Activated T-cell treated with anti-CD3 and anti-CD28 coated beads, Interleukin-2, amount 50 U/mL, for 48 hours (primary cell): ENCODE results near the gene CCRL2.
"Not testable (repeated sequence)": the region's sequence is repeated elsewhere in the genome, so short reads cannot be mapped to it uniquely, and the experiment has no call there.

Source experiments
- DNase-seq, 2 experiments: peaks; one replicate each; pipeline ENCODE4 v3.0.0-alpha.2; 2020

The CCRL2 gene

DNA sequence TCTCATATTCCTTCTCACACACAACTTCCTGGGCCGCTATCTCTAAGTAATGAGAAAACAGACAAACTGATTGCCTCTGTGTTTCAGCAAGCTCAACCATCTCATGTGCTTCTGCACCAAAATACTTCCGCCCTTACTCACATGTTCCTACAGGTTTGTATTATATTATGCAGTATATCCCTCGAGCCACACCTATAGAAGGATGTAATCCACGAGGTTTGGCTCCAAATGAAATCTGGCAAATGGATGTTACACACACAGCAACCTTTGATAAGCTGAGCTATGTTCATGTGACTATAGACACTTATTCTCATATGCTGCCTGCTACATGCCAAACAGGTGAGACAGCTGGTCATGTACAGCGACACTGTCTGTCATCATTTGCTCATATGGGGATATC lies 22.6 kb downstream of the CCRL2 start:
- DNase-seq, result no peak

DNA sequence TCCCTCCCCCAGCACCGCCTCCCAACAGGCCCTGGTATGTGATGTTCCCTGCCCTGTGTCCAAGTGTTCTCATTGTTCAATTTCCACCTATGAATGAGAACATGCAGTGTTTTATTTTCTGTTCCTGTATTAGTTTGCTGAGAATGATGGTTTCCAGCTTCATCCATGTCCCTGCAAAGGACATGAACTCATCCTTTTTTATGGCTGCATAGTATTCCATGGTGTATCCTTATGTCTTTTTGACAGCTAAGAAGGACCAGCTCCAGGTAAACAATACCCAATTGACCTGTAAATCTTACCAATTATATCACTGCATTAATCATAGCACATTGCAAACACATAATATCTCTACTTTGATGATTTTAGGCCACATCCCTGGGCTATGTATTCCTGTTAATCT lies 23.8 kb downstream of the CCRL2 start:
- DNase-seq, result not testable (repeated sequence)

DNA sequence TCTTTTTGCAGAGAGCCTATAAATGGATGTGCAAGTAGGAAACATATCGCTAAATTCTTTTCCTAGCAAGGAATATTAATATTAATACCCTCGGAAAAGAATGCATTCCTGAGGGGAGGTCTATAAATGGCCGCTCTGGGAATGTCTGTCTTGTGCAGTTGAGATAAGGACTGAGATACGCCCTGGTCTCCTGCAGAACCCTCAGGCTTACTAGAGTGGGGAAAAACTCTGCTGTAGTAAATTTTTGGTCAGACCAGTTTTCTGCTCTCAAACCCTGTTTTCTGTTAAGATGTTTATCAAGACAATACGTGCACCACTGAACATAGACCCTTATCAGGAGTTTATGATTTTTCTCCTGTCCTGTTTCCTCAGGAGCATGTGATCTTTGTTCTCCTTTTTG lies 24.8 kb downstream of the CCRL2 start:
- DNase-seq, result not testable (repeated sequence)

DNA sequence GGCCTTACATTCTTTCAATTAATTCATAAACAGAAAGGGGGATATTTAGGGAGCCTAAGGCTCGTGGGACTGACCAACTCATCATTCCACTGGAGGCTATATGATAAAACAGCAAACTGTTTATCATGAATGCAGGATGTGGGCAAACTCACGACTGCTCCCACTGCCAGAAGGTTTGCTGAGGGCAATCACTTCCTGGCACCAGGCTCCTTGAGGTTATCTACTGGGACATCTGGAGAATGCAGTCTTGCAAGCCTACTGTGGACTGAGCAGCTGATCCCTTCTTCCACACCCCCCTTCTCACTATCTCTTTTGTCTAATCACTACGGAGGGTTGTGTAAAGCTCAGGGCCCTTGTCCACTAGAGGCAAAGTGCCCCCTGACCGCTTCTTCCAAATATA lies 26.1 kb downstream of the CCRL2 start:
- not testable (repeated sequence) for DNase-seq

DNA sequence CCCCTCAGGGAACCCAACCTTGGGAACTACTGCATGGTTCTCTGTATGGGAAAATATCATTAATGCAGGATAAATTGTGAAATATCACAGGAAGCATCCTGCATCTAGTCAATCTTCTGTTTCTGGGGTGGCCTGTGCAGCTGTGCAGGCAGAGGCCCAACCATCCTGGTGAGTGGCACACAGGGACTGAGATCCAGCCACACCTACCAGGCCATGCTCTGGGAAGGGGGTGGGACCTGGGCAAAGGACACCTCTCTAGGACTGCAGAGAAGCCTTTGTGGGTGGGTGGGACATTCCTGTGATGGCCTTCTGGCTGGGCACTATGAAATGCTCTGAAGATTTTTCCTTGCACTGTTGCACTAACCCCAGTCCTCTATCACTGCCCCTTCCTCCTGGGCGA lies 26.8 kb downstream of the CCRL2 start:
- no peak for DNase-seq

DNA sequence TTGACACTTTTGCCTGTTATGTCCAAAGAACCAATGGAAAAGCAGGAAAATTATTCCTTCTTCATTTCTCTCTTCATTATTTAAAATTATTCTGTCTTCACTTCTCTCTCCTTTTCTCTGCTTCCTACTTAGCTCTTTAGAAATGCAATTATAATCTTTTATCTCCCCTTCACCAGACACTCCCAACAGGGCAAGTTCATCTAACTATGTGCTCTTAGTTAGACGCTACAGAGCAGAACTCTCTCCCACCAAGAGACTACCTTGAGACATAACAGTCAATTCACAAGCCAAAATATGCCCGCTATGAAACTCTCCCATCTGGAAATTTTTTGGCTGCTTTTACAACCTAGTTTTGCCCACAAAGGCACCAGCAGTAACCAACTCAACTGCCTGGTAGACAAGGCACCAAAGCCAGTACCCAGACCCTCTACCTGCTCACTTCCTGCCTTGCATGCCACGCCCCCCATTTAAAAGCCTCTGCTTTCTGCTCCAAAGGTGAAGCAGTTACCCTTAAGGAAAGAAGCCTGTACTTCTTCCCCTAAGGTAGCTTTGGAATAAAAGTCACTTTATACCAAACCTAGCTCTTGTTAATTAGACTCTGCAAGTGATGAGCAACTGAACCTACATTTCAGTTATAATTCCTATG lies 28.1 kb downstream of the CCRL2 start:
- no peak for DNase-seq

DNA sequence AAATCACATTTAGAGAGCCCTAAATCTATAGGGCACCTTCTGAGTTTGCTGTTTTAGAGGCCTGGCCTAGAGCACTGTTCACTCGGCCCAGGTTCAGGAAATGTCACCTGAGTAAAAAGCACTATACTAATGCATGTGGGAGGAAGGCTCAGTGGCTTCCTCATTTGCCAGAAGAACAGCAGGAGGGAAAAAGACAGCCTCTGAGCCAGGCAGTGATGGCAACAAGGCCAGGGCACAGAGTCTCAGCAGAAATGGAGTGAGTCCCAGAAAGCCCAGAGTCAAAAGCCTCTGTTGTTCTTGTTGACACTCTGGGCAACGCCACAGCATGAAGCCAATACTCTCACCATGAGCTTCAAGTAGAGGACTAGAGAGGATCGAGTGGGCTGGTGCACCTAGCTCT lies 31.8 kb downstream of the CCRL2 start:
- DNase-seq, result no peak

DNA sequence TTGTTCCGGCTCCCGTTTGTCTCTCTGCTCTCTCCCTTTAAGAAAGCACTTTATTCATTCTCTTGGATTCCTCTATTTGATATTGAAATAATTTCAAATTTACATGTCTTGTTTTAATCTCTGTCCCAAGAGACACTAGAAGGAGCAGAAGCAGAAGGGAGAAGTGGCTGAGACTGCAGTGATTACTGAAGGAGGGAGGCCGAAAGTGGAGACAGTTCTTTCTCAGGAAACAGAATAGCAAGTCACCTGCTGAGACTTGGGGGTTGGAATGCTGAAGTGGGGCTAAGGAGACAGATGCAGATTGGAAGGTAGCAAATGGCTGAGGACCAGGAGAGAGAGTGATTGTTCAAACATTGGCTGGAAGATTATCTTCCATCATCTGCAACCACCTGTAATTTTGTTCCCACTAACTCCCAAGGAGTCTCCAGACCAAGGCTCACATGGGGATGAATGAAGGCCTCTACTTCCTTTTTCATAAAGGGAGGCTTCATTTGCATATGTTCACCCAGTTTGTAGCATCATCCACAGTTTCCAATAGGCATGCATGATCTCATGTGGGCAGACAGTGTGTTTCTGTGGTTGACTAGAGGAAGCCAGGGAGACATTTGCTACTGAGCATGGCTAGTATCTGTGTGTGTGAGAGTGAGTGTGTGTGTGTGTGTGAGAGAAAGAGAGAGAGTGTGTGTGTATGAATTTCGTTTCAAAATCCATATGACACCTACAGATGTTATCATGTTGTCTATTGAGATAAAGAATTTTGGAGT lies 33.7 kb downstream of the CCRL2 start:
- DNase-seq, result peak in 1 of 2 experiments; percentile 33

DNA sequence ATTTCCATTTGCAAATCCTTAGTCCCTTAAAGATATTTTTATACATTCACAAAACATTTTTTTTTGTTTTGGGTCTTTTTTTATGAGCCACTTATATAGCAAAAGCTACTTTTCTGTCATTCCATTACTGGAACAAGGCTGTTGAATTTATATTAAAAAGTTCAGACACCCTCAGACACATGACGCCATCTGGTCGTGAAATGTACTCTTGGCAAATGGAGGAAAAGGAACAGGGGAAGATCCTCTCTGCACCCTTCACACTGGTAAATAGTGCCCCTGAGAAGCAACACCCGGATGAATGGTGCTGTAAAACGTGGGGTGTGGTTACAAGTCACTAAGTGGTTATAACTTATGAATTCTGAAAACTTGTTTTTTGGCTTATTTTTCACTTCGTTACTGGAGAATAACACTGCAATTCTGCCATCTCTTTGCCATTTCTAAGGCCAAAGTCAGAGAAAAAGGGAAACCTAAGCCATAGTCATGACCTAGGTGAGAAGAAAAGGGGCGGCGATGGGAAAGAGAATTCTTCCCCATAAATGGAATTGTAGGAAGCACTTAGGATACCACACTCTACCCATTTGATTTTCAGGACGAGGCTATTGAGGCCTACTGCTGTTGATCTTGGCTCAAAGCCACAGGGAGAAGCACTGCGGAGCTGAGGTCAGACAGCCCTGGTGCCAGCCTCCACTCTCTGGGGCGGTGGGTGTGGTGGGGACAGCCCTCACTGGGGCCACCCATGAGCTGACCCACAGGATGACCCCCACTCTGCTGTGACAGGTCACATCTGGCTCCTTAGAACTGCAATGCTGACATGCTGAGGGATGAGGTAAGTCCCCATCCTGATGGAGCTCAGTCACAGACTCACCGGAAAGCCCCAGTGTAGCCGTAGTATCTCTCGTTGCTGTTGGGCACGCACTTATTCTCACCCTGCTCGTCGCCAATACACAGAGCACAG lies 35.8 kb downstream of the CCRL2 start:
- peak; percentile 50 to 54 for DNase-seq

DNA sequence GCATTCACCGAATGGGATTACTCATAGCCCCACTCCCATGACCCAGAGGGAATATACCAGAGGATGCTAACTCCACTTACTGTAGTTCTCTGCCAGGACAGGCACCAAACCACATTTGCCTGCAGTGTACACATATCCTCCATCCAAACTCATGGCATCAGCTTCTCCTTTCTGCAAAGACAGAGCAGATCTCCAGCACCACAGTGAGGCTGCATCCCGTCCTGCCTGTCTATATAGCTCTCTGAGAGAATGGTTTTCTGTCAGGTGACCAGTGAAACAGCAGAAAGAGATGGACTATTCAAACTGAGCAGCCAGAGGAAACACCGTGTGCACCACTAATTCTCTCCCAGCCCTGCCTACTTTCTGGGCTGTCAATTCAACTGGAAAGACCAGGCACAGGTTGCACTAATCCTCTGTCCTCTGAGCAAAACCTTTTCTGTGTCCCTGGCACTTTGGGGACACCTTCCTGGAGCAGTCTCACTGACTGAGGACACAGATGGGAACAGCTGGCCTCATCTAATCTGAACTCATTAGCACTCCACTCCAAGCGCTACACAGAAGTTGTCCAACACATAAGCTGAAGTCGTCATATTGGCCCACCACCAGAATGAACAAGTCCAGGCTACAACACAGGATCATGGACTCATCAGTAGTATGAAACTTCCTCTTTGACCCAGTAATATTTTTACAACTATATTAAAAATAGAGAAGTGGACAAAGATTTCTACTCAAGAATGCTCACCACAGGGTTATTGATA lies 40.3 kb downstream of the CCRL2 start:
- no peak for DNase-seq

DNA sequence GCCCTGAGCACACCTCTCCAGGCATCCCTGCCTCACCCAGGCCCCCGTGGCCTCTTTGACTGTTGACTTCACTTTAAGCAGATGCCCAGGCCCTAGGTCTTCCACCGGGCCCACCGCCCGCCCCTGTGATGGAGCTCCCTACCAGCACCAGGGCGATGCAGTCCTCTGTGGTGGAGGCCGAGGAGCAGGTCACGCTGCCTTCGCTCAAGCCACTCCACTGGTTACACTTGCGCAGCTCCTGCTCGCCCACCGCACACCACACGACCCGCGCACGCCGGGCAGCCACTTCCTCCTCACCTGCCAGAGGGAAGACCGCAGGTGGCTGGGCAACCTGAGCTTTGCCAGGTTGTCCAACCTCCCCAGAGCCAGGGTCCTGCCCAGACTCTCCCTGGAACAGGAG lies 41.7 kb downstream of the CCRL2 start:
- no peak for DNase-seq

DNA sequence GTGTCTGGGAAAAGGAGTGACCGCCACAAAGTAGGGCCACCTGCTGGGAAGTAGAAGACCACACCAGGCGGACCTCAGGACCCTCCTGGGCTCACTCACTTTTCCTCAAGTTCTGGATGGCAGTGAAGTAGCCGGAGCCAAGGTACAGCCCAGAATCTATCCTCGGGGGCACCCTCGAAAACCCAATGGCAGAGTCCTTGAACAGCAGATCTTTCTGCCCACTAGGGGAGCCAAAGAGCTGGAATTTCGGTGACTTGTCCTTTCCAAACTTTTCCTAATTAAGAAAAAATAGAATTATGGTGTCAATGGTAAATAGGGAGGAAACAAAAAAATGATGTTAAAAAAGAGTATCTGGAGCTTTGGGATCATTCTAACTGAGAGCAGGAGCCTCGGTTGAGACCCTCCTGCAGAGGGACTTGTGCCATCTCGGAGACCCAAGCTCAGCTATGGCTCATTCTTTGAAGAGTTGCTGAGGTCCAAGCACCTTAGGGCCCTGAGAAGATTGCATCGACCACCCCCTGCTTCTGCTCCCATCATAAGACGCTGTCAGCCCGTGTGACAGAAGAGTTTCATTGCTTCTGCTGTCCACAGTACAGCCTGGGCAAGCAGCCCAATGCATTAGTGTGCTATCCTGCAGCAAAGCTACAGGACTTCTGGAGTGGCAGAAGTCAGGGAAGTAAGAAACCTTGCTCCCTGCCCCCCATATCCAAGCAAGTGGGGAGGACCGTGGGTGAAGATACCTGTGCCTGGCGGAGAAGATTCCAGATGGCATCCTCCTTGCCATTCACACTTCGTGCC lies 42.9 kb downstream of the CCRL2 start:
- no peak for DNase-seq

DNA sequence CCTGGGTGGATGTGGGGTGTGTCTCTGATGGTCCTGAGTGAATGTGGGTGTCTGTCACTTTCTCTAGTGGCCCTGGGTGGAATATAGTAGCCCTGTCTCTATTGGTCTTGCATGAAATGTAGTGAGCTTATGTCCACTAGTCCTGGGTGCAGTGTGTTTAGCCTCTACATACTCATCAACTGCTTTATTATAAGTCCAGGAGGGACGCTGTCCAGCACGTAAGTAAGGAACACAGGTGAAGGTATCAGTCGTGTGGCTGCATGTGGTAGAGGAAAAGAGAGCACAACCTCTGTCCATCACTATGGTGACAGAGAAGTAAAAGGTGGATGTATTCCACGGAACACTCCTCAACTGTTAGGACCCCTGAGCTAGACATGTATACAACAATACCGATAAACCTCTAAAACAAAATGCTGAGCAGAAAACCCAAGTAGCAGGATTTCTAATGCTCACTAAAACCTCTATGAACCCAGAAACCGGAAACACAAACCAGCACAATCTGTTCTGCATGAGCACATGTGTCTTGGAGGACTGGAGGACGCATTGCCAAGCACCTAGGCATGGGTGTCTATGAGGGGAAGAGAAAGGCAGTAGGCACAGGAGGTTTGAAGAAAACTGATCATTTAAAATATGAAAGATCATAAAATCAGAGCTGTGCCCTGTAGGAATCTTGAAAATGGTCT lies 46.6 kb downstream of the CCRL2 start:
- DNase-seq, result no peak

DNA sequence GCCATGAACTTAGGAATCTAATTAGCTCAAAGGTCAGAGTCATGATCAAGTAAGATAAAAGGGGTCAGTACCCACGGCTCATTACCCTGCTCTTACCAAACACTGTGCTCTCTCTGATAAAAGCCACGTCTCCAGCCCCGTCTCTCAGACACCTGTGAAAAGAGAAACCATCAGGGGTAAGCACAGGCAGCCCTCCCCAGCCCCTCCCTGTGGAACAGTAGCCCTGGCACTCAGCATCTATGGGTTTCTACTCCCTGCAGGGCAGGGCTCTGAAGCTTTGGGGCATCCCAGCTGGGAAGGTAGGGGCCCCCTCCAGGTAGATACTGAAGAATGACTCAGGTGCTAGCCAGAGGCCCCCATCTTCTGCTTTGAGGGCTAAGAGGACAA lies 47.1 kb downstream of the CCRL2 start:
- DNase-seq, result no peak

DNA sequence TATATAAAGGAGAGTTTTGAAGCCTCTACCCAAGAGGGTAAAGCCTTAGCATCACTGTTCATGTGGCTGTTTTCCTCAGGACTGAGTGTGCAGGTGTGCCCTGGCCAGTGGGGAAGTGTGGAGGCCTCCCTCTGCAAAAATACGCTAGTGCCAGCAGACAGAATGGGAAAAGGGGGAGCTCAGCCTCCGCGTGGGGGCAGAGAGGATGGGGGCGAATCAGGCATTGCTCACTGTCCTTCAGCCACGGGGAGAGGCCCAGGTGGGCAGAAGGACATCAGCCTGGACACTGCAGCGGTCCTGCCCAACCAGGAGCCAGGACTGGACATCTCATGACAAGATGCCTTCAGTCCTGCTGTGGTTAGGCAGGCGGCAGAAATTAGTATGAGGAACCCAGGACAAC lies 47.5 kb downstream of the CCRL2 start:
- DNase-seq, result no peak

DNA sequence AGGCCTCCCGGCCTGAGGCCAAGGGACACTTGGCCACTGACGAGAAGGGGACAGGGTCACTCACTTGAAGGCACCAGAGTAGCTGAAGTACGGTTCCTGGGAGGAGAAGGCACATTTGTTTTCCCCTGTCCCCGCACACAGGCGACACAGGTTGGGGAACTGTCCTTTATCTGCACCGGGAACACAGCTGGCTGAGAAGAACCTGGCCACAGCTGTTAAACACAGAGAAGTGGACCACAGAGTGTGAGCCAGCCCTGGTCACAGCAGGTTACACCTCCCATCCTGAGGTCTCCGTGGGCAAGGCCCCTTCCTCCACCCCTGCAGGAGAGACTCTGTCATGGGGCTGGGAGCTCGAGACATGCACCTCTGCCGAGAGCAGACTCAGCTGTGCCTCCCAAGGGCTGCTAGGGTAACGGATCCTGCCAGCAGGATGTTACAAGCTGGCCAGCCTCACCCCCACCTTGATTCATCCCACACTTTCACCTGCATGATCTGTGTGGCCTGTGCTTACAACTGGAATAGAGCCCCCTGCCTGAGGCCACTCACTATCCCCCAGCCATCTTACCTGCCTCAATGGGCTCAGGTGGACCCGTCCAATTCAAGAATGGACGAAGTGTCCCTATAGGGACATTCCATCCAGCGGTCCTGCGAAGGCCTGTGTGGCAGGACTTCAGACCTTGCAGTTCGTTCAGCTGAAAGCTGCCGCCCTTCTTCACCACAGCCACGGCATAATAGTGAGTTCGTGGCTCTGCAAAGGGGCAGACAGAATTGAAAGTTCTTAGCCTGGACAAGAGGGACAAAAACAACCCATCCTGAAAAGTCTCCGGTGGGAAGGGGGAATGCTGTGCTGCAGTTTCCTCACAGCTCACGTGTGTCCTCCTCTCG lies 48.4 kb downstream of the CCRL2 start:
- DNase-seq, result no peak

DNA sequence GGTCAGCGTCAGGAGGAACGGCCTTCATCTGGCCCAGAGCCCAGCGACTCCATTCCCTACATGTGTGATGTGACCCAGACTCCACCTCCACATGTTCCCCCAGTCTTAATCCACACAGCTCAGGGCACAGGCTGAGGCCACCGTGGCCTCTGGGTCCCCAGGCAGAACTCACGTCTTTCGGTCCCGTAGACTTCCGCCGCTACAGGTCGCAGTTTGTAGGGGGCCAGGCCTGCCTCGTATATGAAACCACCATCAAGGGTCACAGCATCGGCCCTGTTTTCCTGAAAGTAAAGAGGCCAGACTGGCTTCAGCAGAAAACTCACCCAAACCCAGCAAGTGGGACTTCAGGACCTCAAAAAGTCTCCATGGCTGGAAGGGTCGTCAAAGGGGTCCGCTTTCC lies 49.1 kb downstream of the CCRL2 start:
- DNase-seq, result no peak
